Kidney epithelial cell (primary cell): ENCODE results near the gene CCDC85A. TPM values are rescaled to one million over a fixed set of nuclear protein-coding genes. Genes with fewer than 3 reads are reported as not detected.

Source experiments
- DNase-seq: peaks from one replicate; pipeline ENCODE4 v3.0.0-alpha.2; 2010; ENCODE audit warnings: low read depth
- H3K27me3 ChIP-seq: 2 replicates; pipeline ENCODE4 v1.6.0; 2011; ENCODE audit warnings: low read length; ENCODE audit not compliant: control insufficient read depth, insufficient read depth
- H3K36me3 ChIP-seq: 2 replicates; pipeline ENCODE4 v1.5.1; 2011; ENCODE audit warnings: low read length; ENCODE audit not compliant: control insufficient read depth, insufficient read depth
- H3K4me3 ChIP-seq: 2 replicates; pipeline ENCODE4 v1.5.1; 2011; ENCODE audit warnings: low read depth, mild to moderate bottlenecking, control low read depth, low read length
- total RNA-seq: library from RNA; depleted of rRNA; stranded (reverse); fragments of >200 nt; gene quantifications from 2 replicates; pipeline ENCODE4 v1.2.3, GENCODE V29; 2015
- TF ChIP-seq, protein P1 (sequence below): IDR thresholded peaks from 2 replicates; pipeline ENCODE4 v1.5.1; 2011; ENCODE audit warnings: mild to moderate bottlenecking, moderate library complexity, low read length, control low read depth, inconsistent platforms; ENCODE audit not compliant: insufficient read depth, poor library complexity, severe bottlenecking

The CCDC85A gene
- total RNA-seq, 1 donor from 2014 or later: 0.29 TPM

DNA sequence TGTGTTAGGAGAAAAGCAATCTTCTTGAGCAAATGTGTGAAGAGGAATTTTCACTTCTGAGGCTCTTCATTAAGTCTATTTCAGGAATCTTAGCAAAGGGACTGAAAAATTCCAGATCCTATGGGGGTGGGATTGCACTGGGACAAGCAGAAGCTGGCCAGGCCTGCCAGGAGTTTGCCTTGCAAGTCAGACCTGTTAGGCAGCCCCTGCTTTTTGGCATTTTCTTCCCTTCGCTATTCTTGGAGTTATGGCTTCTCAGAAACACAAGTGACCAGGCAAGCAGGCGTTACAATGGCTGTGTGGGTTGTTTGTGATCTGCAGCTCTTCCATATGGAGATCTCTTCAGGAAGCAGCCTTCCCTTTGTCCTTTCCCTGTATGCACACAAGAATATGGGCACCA, 8.0 kb upstream of the CCDC85A start:
- DNase-seq: no peak
- no peaks in the 10 kb centered on the region for H3K36me3 ChIP-seq
- H3K4me3 ChIP-seq: no peak overlapping the region
- no peaks in the 10 kb centered on the region for H3K27me3 ChIP-seq
- TF ChIP-seq, protein P1, sequence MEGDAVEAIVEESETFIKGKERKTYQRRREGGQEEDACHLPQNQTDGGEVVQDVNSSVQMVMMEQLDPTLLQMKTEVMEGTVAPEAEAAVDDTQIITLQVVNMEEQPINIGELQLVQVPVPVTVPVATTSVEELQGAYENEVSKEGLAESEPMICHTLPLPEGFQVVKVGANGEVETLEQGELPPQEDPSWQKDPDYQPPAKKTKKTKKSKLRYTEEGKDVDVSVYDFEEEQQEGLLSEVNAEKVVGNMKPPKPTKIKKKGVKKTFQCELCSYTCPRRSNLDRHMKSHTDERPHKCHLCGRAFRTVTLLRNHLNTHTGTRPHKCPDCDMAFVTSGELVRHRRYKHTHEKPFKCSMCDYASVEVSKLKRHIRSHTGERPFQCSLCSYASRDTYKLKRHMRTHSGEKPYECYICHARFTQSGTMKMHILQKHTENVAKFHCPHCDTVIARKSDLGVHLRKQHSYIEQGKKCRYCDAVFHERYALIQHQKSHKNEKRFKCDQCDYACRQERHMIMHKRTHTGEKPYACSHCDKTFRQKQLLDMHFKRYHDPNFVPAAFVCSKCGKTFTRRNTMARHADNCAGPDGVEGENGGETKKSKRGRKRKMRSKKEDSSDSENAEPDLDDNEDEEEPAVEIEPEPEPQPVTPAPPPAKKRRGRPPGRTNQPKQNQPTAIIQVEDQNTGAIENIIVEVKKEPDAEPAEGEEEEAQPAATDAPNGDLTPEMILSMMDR: no peak

- DNase-seq: no peak
- Histone ChIP-seq H3K4me3 (no peak overlapping the region), H3K27me3 (no peaks in the 10 kb centered on the region), H3K36me3 (no peaks in the 10 kb centered on the region)
- TF ChIP-seq, protein P1: no peak
These were observed 6.2 kb upstream of the CCDC85A start for GRCh38 chr2:56177420-56178220.

DNA sequence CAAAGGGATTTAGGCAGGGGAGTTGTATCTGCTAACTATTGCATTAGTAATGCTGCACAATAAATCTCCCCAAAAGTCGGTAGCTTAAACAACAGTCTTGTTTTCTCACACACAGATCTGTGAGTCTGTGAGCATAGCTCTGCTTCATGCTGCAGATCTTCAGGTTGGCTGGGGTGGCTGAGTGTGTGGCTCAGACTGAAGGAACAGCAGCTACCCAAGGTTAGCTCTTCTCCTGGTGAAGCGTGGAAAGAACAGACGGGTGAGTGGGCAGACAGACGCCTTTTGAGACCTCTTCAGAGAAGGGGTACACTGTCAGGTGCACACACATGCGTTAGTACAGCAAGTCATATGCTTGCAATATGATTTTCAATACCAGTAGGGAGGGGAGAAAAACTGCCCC, 3.9 kb upstream of the CCDC85A start:
- no peak for DNase-seq
- peaks cover 6% of the 10 kb centered on the region for H3K27me3 ChIP-seq
- TF ChIP-seq, protein P1: no peak

GRCh38 chr2:56182420-56182819, 1.4 kb upstream of the CCDC85A start:
- TF ChIP-seq, protein P1: no peak
- peaks cover 19% of the 10 kb centered on the region for H3K27me3 ChIP-seq
- H3K36me3 ChIP-seq: no peaks in the 10 kb centered on the region
- DNase-seq: no peak
- no peak overlapping the region for H3K4me3 ChIP-seq

More for the DNA sequence above, 3.9 kb upstream of the CCDC85A start:
- H3K36me3 ChIP-seq: no peaks in the 10 kb centered on the region
- H3K4me3 ChIP-seq: no peak overlapping the region

DNA sequence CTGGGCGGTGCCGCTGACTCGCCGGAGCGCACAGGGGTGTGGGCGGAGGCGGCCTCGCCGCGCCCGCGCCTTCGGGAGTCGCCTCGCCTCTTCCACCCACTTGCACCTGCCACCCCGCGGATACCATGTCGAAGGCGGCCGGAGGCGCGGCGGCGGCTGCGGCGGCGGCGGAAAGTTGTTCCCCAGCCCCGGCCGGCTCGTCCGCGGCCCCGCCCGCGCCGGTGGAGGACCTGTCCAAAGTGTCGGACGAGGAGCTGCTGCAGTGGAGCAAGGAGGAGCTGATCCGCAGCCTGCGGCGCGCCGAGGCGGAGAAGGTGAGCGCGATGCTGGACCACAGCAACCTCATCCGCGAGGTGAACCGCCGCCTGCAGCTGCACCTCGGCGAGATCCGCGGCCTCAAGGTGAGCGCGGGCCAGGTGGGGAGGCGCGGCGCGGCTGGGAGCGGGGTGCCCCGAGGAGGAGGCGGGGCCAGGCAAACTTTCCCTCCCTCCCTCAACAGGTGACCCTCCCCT, 766 bp downstream of the CCDC85A start:
- H3K36me3 ChIP-seq: no peaks in the 10 kb centered on the region
- H3K27me3 ChIP-seq: peaks cover 19% of the 10 kb centered on the region
- DNase-seq: no peak
- peak overlapping the region; percentile 40 for H3K4me3 ChIP-seq
- TF ChIP-seq, protein P1: no peak

GRCh38 chr2:56185101-56185581, 1.4 kb downstream of the CCDC85A start:
- no peak for DNase-seq
- Histone ChIP-seq H3K4me3 (peak overlapping the region; percentile 40), H3K36me3 (no peaks in the 10 kb centered on the region), H3K27me3 (peaks cover 19% of the 10 kb centered on the region)
- TF ChIP-seq, protein P1: no peak
